Esophagus muscularis mucosa (tissue), 4 donors: ENCODE data around the gene SLCO3A1.

ENCODE experiments used
- CTCF ChIP-seq, 3 experiments: fragments of 200-600 bp in 2 of 3; fragments of 450-650 bp in 1 of 3; sonication (generic) in 2 of 3; IDR thresholded peaks; one replicate each; pipeline ENCODE4 v1.5.1; 2017 to 2019; ENCODE audit warnings: antibody characterized with exemption in 3 of 3, mild to moderate bottlenecking in 2 of 3, moderate library complexity in 1 of 3
- EP300 ChIP-seq: sonication (generic); formaldehyde crosslinking; IDR thresholded peaks from one replicate; pipeline ENCODE4 v1.6.1; 2017; ENCODE audit warnings: antibody characterized with exemption
- POLR2A ChIP-seq: fragments of 450-650 bp; IDR thresholded peaks from one replicate; pipeline ENCODE4 v1.6.1; 2017; ENCODE audit warnings: antibody characterized with exemption, moderate library complexity, mild to moderate bottlenecking, low read depth
- POLR2AphosphoS5 ChIP-seq, 2 donors: sonication (generic); formaldehyde crosslinking; IDR thresholded peaks; one replicate each; pipeline ENCODE4 v1.6.1; 2017; ENCODE audit warnings: antibody characterized with exemption in 2 of 2

- TF ChIP-seq CTCF (IDR thresholded peaks at IDR 0.05) (no peak), POLR2AphosphoS5 (IDR thresholded peaks at IDR 0.05) (no peak), POLR2A (no peak), EP300 (no peak)
These were observed 7.7 kb downstream of the SLCO3A1 start for GRCh38 chr15:91861223-91861622.
